Nephron (organoid): ENCODE results near the gene FAR2.

ENCODE experiments used
- H3K27ac Mint-ChIP-seq, 3 experiments: 2 replicates each; pipeline ENCODE4 v1.8.0; 2020; ENCODE audit warnings: mixed read lengths in 3 of 3, mild to moderate bottlenecking in 2 of 3, moderate library complexity in 1 of 3
- H3K27me3 Mint-ChIP-seq: 2 replicates; pipeline ENCODE4 v1.8.0; 2021; ENCODE audit warnings: low read depth, mild to moderate bottlenecking, moderate library complexity, mixed read lengths
- H3K36me3 Mint-ChIP-seq: 2 replicates; pipeline ENCODE4 v1.8.0; 2020; ENCODE audit warnings: low read depth, mixed read lengths
- H3K4me1 Mint-ChIP-seq: 2 replicates; pipeline ENCODE4 v1.8.0; 2020; ENCODE audit warnings: mixed read lengths
- H3K4me3 Mint-ChIP-seq, 3 experiments: 2 replicates each; pipeline ENCODE4 v1.8.0; 2020; ENCODE audit warnings: mild to moderate bottlenecking in 3 of 3, mixed read lengths in 3 of 3, moderate library complexity in 2 of 3
- H3K9me3 Mint-ChIP-seq: 2 replicates; pipeline ENCODE4 v1.8.0; 2020; ENCODE audit warnings: mixed read lengths
- CTCF ChIP-seq, 3 experiments: fragments of 200-600 bp; sonication (generic); IDR thresholded peaks; one replicate each; pipeline ENCODE4 v1.5.0; 2021; ENCODE audit warnings: antibody characterized with exemption in 3 of 3; ENCODE audit not compliant: unreplicated experiment in 3 of 3

FAR2 gene

GRCh38 chr12:29316752-29317151, 167.7 kb downstream of the FAR2 start:
- no peak overlapping the region for H3K4me3 Mint-ChIP-seq
- no peak for TF ChIP-seq CTCF (IDR thresholded peaks at IDR 0.05; ENCODE audit: unreplicated experiment in 3 of 3)
- H3K36me3 Mint-ChIP-seq: peaks cover 11% of the 10 kb centered on the region
- peaks cover 2% of the 10 kb centered on the region for H3K9me3 Mint-ChIP-seq
- no peaks in the 10 kb centered on the region for H3K27me3 Mint-ChIP-seq
- H3K27ac Mint-ChIP-seq: peak overlapping the region in 1 of 3 experiments; percentile 21
- no peaks in the 10 kb centered on the region for H3K4me1 Mint-ChIP-seq

- no peak overlapping the region for H3K27ac Mint-ChIP-seq
- H3K9me3 Mint-ChIP-seq: peaks cover 5% of the 10 kb centered on the region
- peaks cover 21% of the 10 kb centered on the region for H3K36me3 Mint-ChIP-seq
Measured at GRCh38 chr12:29317556-29318363, 168.7 kb downstream of the FAR2 start.

GRCh38 chr12:29320295-29321085, 171.4 kb downstream of the FAR2 start:
- no peak overlapping the region for H3K27ac Mint-ChIP-seq
- no peaks in the 10 kb centered on the region for H3K27me3 Mint-ChIP-seq
- H3K36me3 Mint-ChIP-seq: peaks cover 46% of the 10 kb centered on the region
- TF ChIP-seq CTCF (IDR thresholded peaks at IDR 0.05; ENCODE audit: unreplicated experiment in 3 of 3): no peak
- H3K9me3 Mint-ChIP-seq: peaks cover 21% of the 10 kb centered on the region
- H3K4me3 Mint-ChIP-seq: no peak overlapping the region
- no peaks in the 10 kb centered on the region for H3K4me1 Mint-ChIP-seq

More at GRCh38 chr12:29317556-29318363, 168.7 kb downstream of the FAR2 start:
- Mint-ChIP-seq H3K4me3 (no peak overlapping the region), H3K27me3 (no peaks in the 10 kb centered on the region), H3K4me1 (no peaks in the 10 kb centered on the region)
- peak; percentile 66 to 87 (median 70) for TF ChIP-seq CTCF (IDR thresholded peaks at IDR 0.05; ENCODE audit: unreplicated experiment in 3 of 3)

- Mint-ChIP-seq H3K4me3 (no peak overlapping the region), H3K27me3 (no peaks in the 10 kb centered on the region)
- TF ChIP-seq CTCF (IDR thresholded peaks at IDR 0.05; ENCODE audit: unreplicated experiment in 3 of 3): no peak
Measured at GRCh38 chr12:29322157-29322556, 173.1 kb downstream of the FAR2 start.

GRCh38 chr12:29329411-29329810, 180.3 kb downstream of the FAR2 start:
- Mint-ChIP-seq H3K9me3 (peaks cover 9% of the 10 kb centered on the region), H3K4me1 (no peaks in the 10 kb centered on the region), H3K36me3 (peaks cover 38% of the 10 kb centered on the region), H3K27ac (no peak overlapping the region), H3K4me3 (no peak overlapping the region), H3K27me3 (no peaks in the 10 kb centered on the region)
- no peak for TF ChIP-seq CTCF (IDR thresholded peaks at IDR 0.05; ENCODE audit: unreplicated experiment in 3 of 3)

More at GRCh38 chr12:29322157-29322556, 173.1 kb downstream of the FAR2 start:
- Mint-ChIP-seq H3K9me3 (peaks cover 25% of the 10 kb centered on the region), H3K36me3 (peaks cover 56% of the 10 kb centered on the region), H3K4me1 (no peaks in the 10 kb centered on the region), H3K27ac (no peak overlapping the region)
